Endodermal cell (in vitro differentiated cells): ENCODE measurements around the gene SEMA5A. TPM values are rescaled to one million over a fixed set of nuclear protein-coding genes. Genes with fewer than 3 reads are reported as not detected.

ENCODE experiments used
- DNase-seq: peaks from one replicate; pipeline ENCODE4 v3.0.0-alpha.2; 2017
- H3K27ac ChIP-seq: 2 replicates; pipeline ENCODE4 v1.5.1; 2013; ENCODE audit warnings: mild to moderate bottlenecking, low read depth, low read length, moderate library complexity
- H3K27me3 ChIP-seq: 2 replicates; pipeline ENCODE4 v1.6.1; 2013; ENCODE audit warnings: mild to moderate bottlenecking, low read length, moderate library complexity; ENCODE audit not compliant: insufficient read depth, control insufficient read depth, poor library complexity, severe bottlenecking
- H3K36me3 ChIP-seq: 2 replicates; pipeline ENCODE4 v1.7.0; 2013; ENCODE audit warnings: mild to moderate bottlenecking, low read length, moderate library complexity; ENCODE audit not compliant: control insufficient read depth, insufficient read depth
- H3K4me1 ChIP-seq: one replicate; pipeline ENCODE4 v1.7.0; 2013; ENCODE audit warnings: low read length; ENCODE audit not compliant: control insufficient read depth, insufficient read depth
- H3K4me3 ChIP-seq: 2 replicates; pipeline ENCODE4 v1.5.1; 2013; ENCODE audit warnings: mild to moderate bottlenecking, low read length, moderate library complexity
- H3K9ac ChIP-seq: 2 replicates; pipeline ENCODE4 v1.6.1; 2013; ENCODE audit warnings: mild to moderate bottlenecking, low read length, moderate library complexity; ENCODE audit not compliant: poor library complexity, severe bottlenecking; ENCODE audit errors: extremely low read depth
- H3K9me3 ChIP-seq: 2 replicates; pipeline ENCODE4 v1.6.1; 2013; ENCODE audit warnings: mild to moderate bottlenecking, low read length, moderate library complexity; ENCODE audit not compliant: control insufficient read depth
- H3K27ac Mint-ChIP-seq: 2 replicates; pipeline ENCODE4 v1.8.0; 2020; ENCODE audit warnings: mixed read lengths
- H3K27me3 Mint-ChIP-seq: 2 replicates; pipeline ENCODE4 v1.8.0; 2021; ENCODE audit warnings: mild to moderate bottlenecking, mixed read lengths; ENCODE audit not compliant: insufficient read depth
- H3K36me3 Mint-ChIP-seq: 2 replicates; pipeline ENCODE4 v1.8.0; 2020; ENCODE audit warnings: low read depth, mixed read lengths
- H3K4me1 Mint-ChIP-seq: 2 replicates; pipeline ENCODE4 v1.8.0; 2020; ENCODE audit warnings: mixed read lengths
- H3K4me3 Mint-ChIP-seq: 2 replicates; pipeline ENCODE4 v1.8.0; 2020; ENCODE audit warnings: mild to moderate bottlenecking, moderate library complexity, mixed read lengths
- H3K9me3 Mint-ChIP-seq: 2 replicates; pipeline ENCODE4 v1.8.0; 2020; ENCODE audit warnings: mild to moderate bottlenecking, mixed read lengths
- WGBS, 2 experiments: methylation state at CpG; one replicate each; pipeline versions ENCODE4 v1.1.5 to v1.1.7; 2013; ENCODE audit warnings: missing lambda C conversion rate in 2 of 2, mixed read lengths in 1 of 2; ENCODE audit not compliant: insufficient coverage in 1 of 2, insufficient read length in 1 of 2; 5-methylcytosine and 5-hydroxymethylcytosine counted together
- total RNA-seq, 2 donors: library from RNA; stranded (reverse); fragmentation: NEBNext Ultra II Directional in 1 of 2; extraction: Animal tissue kit (Norgen Biotek cat#: 25700) in 1 of 2; gene quantifications; 2 replicates in 1 of 2; 3 replicates in 1 of 2; pipeline ENCODE4 v1.2.1, GENCODE V29; 2021
- TF ChIP-seq, protein P1 (sequence below): fragments of 200-600 bp; sonication (generic); conservative IDR thresholded peaks from 2 replicates; pipeline ENCODE4 v1.5.0; 2021; ENCODE audit warnings: antibody characterized with exemption, mild to moderate bottlenecking

The SEMA5A gene
- total RNA-seq, 2 donors from 2014 or later = 46.8 to 77.8 TPM

DNA sequence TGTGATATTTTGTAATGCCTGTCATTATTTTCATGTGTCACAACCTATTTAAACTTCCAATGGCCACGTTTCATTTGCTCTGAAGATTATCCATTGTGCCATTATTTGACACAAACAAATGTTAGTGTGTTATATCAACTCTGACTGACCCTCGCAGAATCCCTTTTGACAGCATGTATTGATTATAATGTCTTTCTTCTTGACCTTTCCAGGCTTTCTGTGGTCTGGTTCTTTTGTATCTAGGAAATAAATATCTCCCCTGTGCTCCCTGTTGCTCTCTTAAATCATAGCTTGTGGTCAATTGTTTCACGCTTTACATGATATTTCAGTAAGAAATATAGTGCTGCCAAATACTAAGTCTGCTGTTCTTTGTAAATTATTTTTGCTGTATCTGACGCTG is 442.6 kb downstream of the SEMA5A start:
- no peak overlapping the region for H3K27ac Mint-ChIP-seq
- H3K4me3 Mint-ChIP-seq = no peak overlapping the region
- peaks cover 10% of the 10 kb centered on the region for H3K36me3 Mint-ChIP-seq
- H3K9ac ChIP-seq = no peak overlapping the region
- H3K4me3 ChIP-seq = no peak overlapping the region
- H3K27me3 ChIP-seq = no peaks in the 10 kb centered on the region
- no peaks in the 10 kb centered on the region for H3K4me1 Mint-ChIP-seq
- H3K27ac ChIP-seq = no peak overlapping the region
- TF ChIP-seq, protein P1, sequence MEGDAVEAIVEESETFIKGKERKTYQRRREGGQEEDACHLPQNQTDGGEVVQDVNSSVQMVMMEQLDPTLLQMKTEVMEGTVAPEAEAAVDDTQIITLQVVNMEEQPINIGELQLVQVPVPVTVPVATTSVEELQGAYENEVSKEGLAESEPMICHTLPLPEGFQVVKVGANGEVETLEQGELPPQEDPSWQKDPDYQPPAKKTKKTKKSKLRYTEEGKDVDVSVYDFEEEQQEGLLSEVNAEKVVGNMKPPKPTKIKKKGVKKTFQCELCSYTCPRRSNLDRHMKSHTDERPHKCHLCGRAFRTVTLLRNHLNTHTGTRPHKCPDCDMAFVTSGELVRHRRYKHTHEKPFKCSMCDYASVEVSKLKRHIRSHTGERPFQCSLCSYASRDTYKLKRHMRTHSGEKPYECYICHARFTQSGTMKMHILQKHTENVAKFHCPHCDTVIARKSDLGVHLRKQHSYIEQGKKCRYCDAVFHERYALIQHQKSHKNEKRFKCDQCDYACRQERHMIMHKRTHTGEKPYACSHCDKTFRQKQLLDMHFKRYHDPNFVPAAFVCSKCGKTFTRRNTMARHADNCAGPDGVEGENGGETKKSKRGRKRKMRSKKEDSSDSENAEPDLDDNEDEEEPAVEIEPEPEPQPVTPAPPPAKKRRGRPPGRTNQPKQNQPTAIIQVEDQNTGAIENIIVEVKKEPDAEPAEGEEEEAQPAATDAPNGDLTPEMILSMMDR = no peak
- no peaks in the 10 kb centered on the region for H3K4me1 ChIP-seq
- no peaks in the 10 kb centered on the region for H3K9me3 Mint-ChIP-seq
- no peaks in the 10 kb centered on the region for H3K9me3 ChIP-seq
- peaks cover 20% of the 10 kb centered on the region for H3K36me3 ChIP-seq
- no peak for DNase-seq
- 80 to 95% methylated on average over 1 to 4 of the region's 4 CpGs for WGBS, 2 experiments
- no peaks in the 10 kb centered on the region for H3K27me3 Mint-ChIP-seq

DNA sequence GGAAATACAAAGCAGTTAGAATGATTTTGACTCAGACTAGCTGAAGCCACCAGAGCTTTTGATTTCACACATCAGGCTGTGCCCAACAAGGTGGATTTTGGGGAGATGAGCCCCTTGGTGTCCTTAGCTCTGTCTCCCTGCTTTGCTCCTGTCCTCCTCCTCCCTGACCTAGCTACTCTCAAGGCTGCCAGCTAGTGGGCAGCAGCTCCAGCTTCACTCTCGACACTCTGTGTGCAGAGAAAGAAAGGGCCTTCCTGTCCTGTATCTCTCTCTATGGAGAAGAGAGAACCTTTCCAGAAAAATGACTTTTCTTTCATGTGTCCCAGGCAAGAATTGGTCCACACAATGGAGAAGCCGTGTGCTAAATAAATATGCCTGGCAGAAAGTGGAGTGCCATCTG is 446.2 kb downstream of the SEMA5A start:
- Mint-ChIP-seq H3K4me1 (no peaks in the 10 kb centered on the region), H3K9me3 (no peaks in the 10 kb centered on the region), H3K4me3 (no peak overlapping the region), H3K36me3 (no peaks in the 10 kb centered on the region), H3K27me3 (no peaks in the 10 kb centered on the region), H3K27ac (no peak overlapping the region)
- Histone ChIP-seq H3K27ac (no peak overlapping the region), H3K27me3 (no peaks in the 10 kb centered on the region), H3K4me1 (no peaks in the 10 kb centered on the region), H3K4me3 (no peak overlapping the region), H3K36me3 (peaks cover 9% of the 10 kb centered on the region), H3K9ac (no peak overlapping the region), H3K9me3 (no peaks in the 10 kb centered on the region)
- peak; percentile 56 for DNase-seq
- 65 to 82% methylated on average over 2 of the region's 2 CpGs for WGBS, 2 experiments
- TF ChIP-seq, protein P1 = peak; percentile 56

DNA sequence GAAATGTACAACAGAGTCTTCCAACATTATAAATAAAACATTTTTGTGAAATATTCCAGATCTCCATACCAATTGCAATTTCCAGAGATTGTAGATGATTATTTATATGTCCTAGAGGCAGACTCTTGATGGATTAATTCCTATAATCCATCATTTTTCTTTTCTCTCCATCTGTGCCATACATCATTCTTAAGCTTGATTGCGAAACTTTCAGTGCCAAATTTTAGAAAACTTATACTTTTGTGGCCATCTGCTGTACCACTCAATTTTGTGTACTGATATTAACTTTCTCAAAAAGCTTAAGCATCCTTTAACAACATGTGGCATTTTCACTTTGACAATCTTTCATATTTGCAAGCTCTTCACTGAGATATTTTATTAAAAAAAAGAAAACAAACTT is 446.9 kb downstream of the SEMA5A start:
- Histone ChIP-seq H3K27ac (no peak overlapping the region), H3K9me3 (no peaks in the 10 kb centered on the region), H3K27me3 (no peaks in the 10 kb centered on the region), H3K9ac (no peak overlapping the region), H3K4me3 (no peak overlapping the region), H3K36me3 (peaks cover 9% of the 10 kb centered on the region), H3K4me1 (no peaks in the 10 kb centered on the region)
- Mint-ChIP-seq H3K36me3 (peaks cover under 1% of the 10 kb centered on the region), H3K27ac (no peak overlapping the region), H3K4me1 (no peaks in the 10 kb centered on the region), H3K9me3 (no peaks in the 10 kb centered on the region), H3K4me3 (no peak overlapping the region), H3K27me3 (no peaks in the 10 kb centered on the region)
- 89 to 100% methylated on average over 1 of the region's 1 CpG for WGBS, 2 experiments
- TF ChIP-seq, protein P1 = no peak
- DNase-seq = no peak
